NCI-H446 (cell line): ENCODE measurements around the gene KL.

Source experiments
- DNase-seq, 2 experiments: peaks; one replicate each; lab custom pipeline; 2025; lab: John Stamatoyannopoulos, UW

KL gene

DNA sequence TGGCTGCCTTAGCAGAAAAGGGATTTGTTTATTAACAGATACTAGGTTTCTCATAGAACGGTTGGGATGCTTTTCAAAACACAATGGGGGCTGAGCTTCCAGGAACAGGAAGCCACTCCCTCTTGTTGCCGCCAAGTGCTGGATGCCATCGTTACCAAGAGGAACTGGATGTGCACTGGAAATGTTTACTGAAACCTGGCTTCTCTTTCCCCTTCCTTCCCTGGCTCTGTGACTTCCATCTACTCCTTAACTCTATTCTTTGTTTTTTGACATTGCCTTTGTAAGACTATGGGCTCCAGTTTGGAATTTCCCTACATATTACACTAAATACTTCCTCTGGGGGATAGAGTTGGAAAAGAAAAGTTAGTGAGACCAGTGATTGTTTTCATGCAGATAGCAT lies 11.7 kb upstream of the KL start:
- DNase-seq = no peak

DNA sequence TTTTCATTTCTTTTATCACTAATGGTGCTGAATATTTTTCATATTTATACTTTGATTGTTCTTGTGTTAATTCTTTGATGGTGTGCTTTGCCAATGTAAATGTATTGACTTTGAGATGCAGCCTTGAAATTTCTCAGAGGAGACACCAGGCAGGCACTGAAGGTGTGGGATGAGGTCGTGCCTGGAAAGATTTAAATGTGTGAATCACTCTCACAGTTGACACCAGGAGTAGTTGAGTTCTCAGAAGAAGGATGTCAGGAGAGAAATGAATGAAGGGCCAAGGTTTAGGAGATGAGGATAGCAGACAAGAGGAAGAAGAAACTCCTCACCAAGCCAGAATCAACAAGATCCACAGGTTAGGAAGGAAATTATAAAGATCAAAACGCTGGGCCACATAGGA lies 10.1 kb upstream of the KL start:
- no peak for DNase-seq

DNA sequence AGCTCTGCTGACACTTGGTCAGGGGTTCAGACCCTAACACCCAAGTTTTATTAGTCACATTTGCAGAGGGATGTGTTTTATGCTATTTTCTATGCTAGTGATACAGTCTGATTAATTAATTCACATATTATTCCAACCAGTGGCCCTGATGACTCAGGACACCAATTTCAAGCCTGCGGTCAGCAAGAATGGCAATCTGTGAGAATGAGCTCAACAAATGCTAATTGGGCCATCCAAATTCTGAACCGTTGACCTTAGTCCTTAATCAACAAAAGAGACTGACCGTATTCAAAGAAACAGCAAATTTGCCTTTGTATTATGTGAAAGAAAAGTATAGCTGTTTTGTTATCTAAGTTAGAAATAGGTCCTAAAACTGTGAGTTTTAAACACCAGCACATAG lies 9.6 kb upstream of the KL start:
- no peak for DNase-seq

DNA sequence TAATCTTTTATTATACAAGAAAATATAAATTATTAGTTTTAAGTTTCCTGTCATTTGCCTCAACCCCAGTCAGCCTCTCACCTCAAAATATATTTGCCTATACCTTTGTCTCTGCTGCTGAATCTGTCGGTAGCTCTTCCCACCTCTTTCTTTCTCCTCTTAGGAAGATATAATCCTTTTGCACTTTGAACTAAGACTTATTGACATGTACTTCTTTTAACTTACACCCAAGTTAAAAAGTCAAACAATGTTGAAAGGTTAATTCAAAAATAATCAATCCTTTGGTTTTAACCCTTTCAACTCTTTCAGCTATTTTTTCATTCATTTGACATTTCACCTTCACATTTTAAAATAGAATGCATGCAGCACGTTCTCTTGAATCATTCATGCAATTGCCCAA lies 9.0 kb upstream of the KL start:
- DNase-seq = no peak

DNA sequence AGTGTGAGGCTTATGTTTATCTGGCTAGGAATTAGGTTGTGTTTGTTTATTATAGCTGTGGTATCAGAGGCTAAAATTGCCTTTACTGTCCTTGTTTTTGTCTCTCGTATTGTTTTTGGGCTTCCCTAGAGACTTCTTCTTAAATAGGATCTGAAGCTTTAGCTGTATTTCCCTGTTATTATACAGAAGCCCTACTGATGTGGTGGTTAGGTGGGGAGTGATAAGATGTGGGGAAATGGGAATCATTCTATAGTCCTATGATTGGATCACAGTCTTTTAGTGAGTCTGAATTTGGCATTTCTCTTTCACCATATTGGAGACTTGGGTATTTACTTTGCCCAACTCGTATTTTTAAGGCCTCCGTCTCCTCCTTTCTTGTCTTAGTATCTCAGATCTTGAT lies 8.3 kb upstream of the KL start:
- no peak for DNase-seq

DNA sequence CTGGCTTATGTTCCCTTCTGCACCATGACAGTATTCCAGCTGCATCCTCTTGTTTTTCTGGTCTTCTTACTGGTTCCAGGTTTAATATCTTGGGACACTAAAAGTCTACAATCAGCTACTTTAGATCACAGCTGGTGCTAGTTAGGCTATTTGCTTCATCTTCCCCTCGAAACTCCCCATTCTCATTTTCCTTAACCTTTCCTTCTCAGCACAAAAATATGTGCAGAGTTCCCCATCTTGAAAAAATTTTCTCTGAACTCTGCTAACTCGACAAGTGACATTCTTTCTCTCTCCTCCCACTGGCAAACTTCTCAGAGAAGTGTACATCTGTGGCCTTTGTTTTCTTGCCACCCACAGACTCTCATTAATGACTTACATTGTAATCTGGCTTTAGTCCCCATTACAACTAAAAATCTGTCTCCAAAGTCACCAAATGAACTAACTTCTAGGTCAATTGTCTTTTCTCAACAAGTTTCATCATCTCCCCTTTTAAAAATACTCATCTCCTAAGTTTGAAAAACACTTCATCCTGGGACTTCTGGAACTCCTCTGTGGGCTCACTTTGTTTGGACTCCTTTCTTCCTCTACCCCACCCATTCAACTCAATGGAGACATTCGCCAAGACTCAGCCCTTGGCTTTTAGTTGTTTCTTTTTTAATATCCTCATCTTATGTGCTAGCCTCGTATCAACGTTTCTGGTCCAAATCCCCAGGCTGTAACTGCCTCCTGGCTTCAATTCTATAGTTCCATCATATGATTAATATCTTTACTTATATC lies 7.1 kb upstream of the KL start:
- no peak for DNase-seq

DNA sequence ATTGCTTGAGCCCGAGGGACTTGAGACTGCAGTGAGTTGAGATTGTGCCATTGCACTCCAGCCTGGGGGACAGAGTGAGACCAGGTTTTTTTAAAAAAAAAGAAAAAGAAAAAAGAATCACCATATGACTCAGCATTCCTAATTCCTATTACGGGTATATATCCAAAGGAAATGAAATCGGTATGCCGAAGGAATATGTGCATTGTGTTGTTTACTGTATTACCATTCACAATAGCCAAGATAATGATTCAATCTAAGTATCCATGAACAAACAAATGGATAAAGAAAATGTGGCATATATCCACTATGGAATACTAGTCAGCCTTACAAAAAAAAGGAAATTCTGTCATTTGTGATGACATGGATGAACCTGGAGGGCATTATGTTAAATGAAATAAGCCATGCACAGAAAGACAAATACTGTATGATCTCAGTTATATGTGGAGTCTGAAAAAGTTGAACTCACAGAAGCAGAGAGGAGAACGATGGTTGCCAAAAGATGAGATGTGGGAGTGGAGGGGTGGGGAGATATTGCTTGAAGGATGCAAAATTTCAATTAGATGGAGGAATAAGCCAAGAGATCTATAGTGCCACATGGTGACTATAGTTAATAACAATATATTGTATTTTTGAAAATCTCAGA lies 4.3 kb upstream of the KL start:
- no peak for DNase-seq

DNA sequence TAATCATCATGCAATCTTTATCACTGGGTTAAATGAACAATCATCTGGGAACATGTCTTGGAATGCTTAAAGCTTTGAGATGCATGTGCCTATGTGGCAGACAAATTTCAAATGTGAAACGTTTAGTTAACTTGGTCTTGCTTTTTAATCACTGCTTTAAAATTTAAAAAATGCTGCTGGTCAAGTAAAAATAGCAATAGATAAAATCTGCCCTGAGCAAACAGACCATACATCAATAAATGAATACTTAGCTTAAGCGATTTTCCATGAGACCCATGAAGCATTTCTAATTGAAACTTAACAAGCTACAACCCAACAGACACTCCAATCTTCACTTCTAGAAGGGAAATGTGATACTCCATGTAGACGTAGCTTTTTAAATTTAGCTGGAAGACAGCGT lies 1.9 kb upstream of the KL start:
- no peak for DNase-seq

DNA sequence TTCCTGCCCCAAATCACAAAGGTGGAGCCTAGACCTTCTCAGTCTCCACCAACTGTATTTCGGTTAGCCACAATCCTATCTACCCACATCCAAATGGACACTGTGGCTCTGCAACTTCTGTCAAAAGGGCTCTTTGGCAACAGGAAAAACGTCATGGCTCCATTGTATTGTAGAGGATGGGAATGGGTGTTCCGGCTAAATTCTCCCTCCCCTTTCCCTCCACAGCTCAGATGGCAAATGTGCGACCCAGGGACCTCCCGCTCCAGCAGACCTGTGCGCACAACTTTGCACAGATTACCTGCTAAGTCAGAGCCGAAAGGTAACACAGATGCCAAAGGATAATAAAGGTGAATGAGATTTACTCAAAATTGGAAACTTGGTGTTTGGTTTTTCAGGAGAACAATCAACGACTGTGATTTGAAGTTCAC lies 968 bp upstream of the KL start:
- no peak for DNase-seq

DNA sequence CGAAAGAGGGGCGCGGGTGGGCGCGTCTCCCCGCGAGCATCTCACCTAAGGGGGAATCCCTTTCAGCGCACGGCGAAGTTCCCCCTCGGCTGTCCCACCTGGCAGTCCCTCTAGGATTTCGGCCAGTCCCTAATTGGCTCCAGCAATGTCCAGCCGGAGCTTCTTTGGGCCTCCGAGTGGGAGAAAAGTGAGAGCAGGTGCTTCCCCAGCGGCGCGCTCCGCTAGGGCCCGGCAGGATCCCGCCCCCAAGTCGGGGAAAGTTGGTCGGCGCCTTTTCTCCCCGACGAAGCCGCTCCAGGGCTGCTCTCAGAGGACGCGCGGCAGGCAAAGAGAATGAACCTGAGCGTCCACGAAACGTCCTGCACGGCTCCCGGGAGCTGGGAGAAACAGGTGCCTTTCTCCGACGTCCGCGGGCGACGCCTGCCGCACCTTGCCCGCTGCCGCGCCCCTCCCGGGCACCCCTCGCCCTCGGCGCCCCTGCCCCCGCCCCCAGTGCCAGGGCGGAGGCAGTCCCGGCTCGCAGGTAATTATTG lies 366 bp upstream of the KL start:
- DNase-seq = no peak

DNA sequence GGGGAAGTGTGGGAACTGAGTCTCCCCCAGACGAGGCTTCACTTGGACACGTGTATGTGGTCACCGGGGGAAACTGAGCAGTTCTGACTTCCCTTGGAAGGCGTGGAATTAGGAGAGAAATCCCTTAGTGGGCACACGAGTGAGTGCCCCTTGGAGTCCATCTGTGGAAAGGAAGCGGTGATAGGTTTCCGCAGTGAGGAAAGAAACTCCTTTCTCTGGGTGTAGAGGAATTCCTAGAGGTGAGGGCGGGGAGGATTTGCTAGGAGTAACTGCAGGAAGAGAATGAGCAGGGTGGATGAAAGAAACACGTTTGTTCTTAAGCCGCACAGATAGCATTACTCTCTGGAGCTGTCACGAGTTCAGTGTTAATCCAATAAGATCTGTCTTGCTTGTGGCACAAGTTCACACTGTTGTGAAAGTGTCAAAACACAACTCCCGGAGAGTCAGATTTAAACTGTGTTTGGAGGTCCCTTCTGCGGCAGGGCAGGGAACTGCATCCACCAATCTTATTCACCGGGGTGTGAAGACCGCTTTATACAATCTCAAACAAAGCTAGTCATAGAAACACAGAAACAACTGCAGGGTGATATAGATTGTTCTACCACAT lies 1.2 kb downstream of the KL start:
- no peak for DNase-seq

DNA sequence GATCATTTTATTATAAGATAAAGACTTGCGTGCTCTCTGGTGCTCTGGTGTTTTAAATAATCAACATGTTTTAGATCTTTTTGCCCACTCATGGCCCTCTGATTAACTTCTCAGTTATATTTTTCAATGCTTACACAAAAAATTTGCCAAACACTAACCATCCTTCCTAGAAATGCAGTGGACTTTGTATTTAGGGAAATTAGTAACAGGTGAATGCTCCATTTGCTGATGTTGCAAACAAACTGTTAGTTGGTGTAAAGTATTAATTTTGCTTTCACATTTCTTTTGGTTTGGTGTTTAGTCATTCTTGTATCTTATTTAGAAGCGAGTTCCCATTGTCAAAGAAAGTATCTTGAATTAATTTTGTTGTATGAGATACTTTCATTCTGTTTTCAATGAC lies 2.7 kb downstream of the KL start:
- DNase-seq = no peak

DNA sequence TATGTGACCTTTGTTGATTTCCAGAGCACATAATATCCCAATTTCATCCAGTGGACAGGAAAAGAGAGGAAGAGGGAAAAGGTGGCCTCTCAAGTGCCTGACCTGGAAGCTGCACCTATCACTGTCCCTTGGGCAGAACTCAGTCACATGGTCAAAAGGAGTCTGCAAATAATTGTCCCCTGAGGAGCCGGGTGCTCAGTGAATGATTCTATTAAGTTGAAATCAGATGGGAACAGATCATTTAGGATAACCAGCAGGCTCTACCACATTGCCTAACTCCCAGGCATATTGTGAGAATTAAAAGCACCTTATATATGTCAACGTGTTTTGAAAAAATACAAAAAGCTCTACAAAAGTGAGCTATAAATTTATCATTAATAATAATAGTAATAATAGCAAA lies 6.8 kb downstream of the KL start:
- DNase-seq = no peak

DNA sequence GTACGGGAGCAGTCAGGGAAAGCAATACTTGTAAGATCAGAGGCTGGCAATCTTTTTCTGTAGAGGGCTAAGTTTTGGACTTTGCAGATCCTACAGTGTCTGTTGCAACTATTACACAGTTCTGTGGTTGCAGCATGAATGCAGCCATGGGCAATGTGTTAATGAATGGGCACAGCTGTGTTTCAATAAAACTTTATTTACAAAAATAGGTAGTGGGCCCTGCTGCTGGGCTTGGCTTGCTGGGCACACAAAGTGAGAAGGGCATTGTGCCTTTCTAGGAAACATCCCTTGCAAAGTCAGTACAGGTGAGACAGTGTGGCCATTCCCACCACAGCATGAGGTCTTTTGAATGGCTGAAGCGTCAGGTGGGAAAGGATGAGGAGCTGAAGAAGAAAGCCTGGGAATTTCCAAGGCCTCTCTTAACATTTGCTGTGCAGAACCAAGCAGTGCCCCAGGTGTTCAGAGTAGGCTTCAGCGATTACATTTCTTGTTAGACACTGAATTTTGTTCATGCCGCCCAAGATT lies 9.1 kb downstream of the KL start:
- no peak for DNase-seq

DNA sequence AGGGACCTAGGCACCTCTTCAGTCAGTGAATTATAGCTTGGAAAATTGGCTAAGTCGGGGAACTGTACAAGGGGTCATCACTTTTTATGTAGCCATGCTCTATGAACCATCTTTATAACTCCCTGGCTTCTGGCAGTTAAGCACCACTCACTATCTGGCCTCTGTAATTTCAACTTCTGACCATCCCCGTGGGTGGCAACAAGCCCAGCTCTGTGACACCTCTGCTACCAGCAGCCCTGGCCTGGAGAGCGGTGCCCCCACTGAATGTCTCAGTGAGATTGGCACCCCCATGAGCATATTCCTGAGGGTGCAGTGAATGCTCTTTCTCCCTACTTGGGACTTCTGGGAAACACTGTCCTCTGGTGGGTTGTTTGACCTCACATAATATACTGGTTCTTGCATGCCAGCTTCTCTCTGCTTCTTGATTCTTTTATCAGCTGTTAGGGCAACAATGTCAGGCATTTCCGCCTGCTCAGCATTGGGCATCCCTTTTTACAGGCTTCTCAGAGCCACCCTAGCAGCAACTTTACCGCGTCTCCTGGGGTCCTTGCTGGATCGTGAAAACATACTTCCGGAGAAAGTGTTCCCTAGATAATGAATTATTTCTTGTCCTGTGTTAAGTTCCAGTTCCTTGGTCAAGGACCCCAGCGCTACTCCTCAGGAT lies 10.4 kb downstream of the KL start:
- no peak for DNase-seq

DNA sequence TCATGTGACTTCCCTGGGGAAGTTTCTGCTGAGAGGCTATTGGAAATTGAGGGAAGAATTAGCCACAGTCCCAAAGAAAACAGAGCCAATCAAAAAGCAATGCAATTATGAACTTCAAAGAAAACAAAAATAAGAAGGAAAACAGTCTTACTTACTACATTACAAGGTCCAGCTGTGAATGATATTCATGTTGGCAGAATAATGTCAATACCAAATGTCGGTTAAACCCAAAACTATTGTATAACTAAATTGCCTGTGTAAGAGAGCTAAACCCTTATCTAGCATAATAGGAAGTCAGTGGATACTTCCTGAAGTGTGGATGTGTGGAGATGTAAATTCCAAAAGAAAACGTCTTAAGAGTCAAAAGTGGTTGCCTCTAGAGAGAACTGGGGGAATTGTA lies 12.4 kb downstream of the KL start:
- no peak for DNase-seq

DNA sequence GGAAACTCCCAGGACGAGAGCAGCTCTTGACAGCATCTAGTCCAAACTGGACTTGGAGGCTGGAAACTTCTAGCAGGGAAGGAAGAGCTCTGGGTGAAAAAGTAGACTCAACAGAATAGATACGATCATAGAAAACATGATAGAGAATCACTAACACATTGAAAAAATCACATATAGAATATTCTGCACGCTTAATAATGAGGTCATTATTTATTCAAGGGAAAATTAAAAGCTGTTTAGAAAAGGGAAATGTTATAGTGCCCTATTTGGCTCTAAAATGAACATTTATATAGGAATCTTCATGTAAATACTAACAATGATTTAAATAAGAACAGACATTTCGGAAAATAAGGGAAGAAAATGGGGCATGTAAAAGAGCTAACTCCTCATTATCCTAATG lies 15.1 kb downstream of the KL start:
- DNase-seq = no peak

DNA sequence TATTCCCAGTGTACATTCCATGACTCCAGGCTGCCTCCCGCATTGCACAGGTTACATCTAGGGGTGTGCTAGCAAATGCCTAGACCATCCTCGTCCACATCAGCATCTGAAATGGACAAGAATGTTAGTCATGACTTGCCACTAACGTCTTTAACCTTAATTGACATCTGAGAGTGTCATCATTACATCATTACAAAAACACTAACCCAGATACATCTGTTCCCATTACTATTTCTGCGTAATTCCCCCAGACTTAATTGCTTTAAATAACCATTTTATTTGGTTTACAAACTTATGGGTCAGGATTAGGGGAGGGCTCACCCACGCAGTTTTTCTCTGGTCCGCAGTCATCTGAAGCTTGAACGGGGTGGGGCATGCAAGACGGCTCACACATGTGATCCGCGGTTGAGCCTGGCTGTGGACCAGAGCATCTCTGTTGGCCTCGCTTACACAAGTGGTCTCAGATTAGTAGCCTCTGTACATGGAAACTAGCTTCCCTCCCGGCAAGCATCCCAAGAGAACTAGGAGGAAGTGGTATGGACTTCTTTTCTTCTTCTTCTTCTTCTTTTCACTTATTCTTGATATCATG lies 15.9 kb downstream of the KL start:
- no peak for DNase-seq

DNA sequence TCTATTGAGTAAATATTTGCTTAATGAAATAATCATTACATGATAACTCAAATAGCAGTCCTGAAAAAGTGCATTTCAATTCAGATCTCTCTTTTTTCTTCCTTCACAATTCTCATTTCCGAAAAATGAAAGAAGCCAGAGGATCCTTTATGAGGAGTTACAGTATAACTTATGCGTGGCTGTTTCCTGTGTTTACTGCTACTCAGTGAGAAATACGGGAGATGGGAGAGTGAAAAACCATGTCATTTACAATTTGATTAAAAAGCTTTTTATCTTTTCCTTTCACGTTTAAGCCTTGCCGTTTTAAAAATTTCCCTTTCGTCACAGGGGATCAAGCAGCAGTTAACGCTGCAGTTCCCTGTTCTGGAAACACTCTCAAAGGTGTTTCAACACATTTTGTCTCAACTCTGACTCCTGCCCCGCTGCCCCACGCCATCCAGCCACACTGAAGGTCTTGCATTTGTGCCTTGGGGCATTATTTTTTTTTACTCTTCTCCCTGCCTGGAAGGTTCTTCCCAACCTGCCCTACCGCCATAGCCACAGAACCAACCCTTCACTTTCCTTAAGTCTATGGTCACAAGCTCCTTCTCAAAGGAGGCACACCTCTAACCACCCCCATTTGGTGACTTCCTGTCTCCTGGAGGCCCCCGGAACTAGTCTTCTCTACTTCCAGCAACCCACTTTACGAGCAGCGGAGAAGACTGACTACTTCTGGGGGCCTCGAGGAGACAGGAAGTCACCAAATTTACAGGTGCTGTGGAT lies 17.0 kb downstream of the KL start:
- no peak for DNase-seq

DNA sequence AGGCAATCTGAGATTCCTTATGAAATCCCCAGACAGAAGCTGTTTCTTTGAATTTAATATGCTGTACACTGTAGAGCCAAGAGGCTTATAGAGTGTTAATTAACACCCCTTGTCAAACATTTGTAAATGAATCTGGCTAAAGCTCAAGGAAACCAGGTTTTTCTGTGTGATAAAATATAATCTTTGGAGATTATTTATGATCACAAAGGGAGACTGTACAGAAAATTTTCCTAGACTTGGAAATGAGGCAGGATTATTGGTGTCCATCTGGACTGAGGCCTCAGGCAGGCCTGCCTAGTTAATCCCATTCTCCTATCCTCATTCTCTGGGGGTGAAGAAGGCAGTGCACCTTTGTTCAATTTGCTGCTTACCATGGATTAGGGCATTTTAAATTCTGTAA lies 17.8 kb downstream of the KL start:
- no peak for DNase-seq

DNA sequence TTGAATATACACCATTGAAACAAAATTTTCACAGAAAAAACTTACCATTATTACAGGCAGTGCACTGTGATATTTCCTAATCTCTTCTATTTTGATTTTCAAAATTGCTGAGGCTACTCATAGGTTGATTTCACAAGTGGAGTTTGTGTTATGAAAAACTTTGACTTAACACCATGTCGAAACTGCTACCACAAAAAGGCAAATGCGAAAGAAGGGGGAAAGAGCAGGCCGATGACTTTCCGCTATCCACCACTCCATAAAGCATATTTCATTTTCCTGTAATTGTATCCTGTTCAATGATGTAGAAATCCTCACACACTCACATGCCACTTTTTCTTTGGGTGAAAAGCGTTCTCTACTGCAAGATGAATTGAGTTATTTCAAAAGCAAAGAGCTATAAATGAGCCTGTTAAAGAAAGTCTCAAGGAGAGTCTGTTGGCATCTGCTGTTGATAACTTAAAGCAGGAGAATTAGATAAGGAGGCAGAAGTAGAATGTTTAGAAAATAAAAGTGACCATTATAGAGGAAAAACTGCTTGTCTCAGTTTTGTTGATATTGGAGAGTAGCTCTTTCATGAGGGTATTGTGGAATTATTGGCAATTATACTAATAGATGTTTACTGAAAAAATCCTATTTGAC lies 18.8 kb downstream of the KL start:
- no peak for DNase-seq
